HepG2 (cell line): ENCODE measurements around the gene UGGT1. TPM values are rescaled to one million over a fixed set of nuclear protein-coding genes. Genes with fewer than 3 reads are reported as not detected.

Experiments used
- ETV6 ChIP-seq: sonication (generic); formaldehyde crosslinking; conservative IDR thresholded peaks from 2 replicates; pipeline ENCODE4 v1.4.0; 2020; ENCODE audit warnings: missing genetic modification reagents
- LCORL ChIP-seq, 2 experiments: fragments of 450-650 bp in 1 of 2; sonication (generic) in 1 of 2; formaldehyde crosslinking in 1 of 2; IDR thresholded peaks; 2 replicates each; pipeline versions ENCODE4 v1.5.0 to v1.6.1; 2017 to 2020; ENCODE audit warnings: antibody characterized with exemption in 1 of 2, missing genetic modification reagents in 1 of 2
- MED8 ChIP-seq: sonication (generic); formaldehyde crosslinking; IDR thresholded peaks from 2 replicates; pipeline ENCODE4 v1.8.1; 2023; ENCODE audit warnings: mild to moderate bottlenecking, missing genetic modification reagents; ENCODE audit not compliant: insufficient replicate concordance
- PHF21A ChIP-seq: sonication (generic); formaldehyde crosslinking; IDR thresholded peaks from 2 replicates; pipeline ENCODE4 v1.5.0; 2020; ENCODE audit warnings: mild to moderate bottlenecking, missing genetic modification reagents
- RBFOX2 ChIP-seq: fragments of 200-400 bp; formaldehyde crosslinking; IDR thresholded peaks from 2 replicates; pipeline ENCODE4 v1.6.1; 2017; ENCODE audit warnings: low read depth, mild to moderate bottlenecking, low read length
- REL ChIP-seq: sonication (generic); formaldehyde crosslinking; conservative IDR thresholded peaks from 2 replicates; pipeline ENCODE4 v1.8.0; 2022; ENCODE audit warnings: mild to moderate bottlenecking, missing genetic modification reagents, moderate library complexity
- RERE ChIP-seq: IDR thresholded peaks from 2 replicates; pipeline ENCODE4 v1.6.1; 2016; ENCODE audit warnings: low read depth, missing genetic modification reagents, missing compliant biosample characterization
- SIX1 ChIP-seq: sonication (generic); formaldehyde crosslinking; IDR thresholded peaks from 2 replicates; pipeline ENCODE4 v1.4.0; 2020; ENCODE audit warnings: missing genetic modification reagents, borderline replicate concordance
- SP1 ChIP-seq, 2 experiments: fragments of 450-650 bp in 1 of 2; sonication (generic) in 1 of 2; formaldehyde crosslinking in 1 of 2; IDR thresholded peaks; 2 replicates each; pipeline versions ENCODE4 v1.4.0 to v1.6.1; 2016 to 2020; ENCODE audit warnings: missing genetic modification reagents in 1 of 2
- TBL1XR1 ChIP-seq: fragments of 150-350 bp; IDR thresholded peaks from 2 replicates; pipeline ENCODE4 v1.6.1; 2014; ENCODE audit warnings: borderline replicate concordance, low read length; ENCODE audit not compliant: partially characterized antibody
- THAP8 ChIP-seq: sonication (generic); formaldehyde crosslinking; IDR thresholded peaks from 2 replicates; pipeline ENCODE4 v1.5.1; 2020; ENCODE audit warnings: missing genetic modification reagents, mild to moderate bottlenecking, borderline replicate concordance
- ZNF138 ChIP-seq: sonication (generic); formaldehyde crosslinking; IDR thresholded peaks from 2 replicates; pipeline ENCODE4 v1.5.0; 2020; ENCODE audit warnings: mild to moderate bottlenecking, low read depth, missing genetic modification reagents
- ZNF317 ChIP-seq: sonication (generic); formaldehyde crosslinking; IDR thresholded peaks from 2 replicates; pipeline ENCODE4 v1.5.0; 2020; ENCODE audit warnings: mild to moderate bottlenecking, missing genetic modification reagents
- ZNF382 ChIP-seq: sonication (generic); formaldehyde crosslinking; IDR thresholded peaks from 2 replicates; pipeline ENCODE4 v1.5.0; 2020; ENCODE audit warnings: missing genetic modification reagents, mild to moderate bottlenecking, borderline replicate concordance
- ZNF577 ChIP-seq: sonication (generic); formaldehyde crosslinking; IDR thresholded peaks from 2 replicates; pipeline ENCODE4 v1.4.0; 2020; ENCODE audit warnings: mild to moderate bottlenecking, low read depth, missing genetic modification reagents, borderline replicate concordance
- ZNF598 ChIP-seq: sonication (generic); formaldehyde crosslinking; IDR thresholded peaks from 2 replicates; pipeline ENCODE4 v1.5.1; 2020; ENCODE audit warnings: mild to moderate bottlenecking, missing genetic modification reagents, borderline replicate concordance
- ZNF737 ChIP-seq: sonication (generic); formaldehyde crosslinking; IDR thresholded peaks from 2 replicates; pipeline ENCODE4 v1.5.0; 2020; ENCODE audit warnings: missing genetic modification reagents, mild to moderate bottlenecking, borderline replicate concordance
- ZNF770 ChIP-seq: sonication (generic); formaldehyde crosslinking; IDR thresholded peaks from 2 replicates; pipeline ENCODE4 v1.5.0; 2020; ENCODE audit warnings: mild to moderate bottlenecking, missing genetic modification reagents
- ZNF878 ChIP-seq: sonication (generic); formaldehyde crosslinking; IDR thresholded peaks from 2 replicates; pipeline ENCODE4 v1.8.1; 2023; ENCODE audit warnings: mild to moderate bottlenecking, missing genetic modification reagents, moderate library complexity
- ZNF891 ChIP-seq: sonication (generic); formaldehyde crosslinking; IDR thresholded peaks from 2 replicates; pipeline ENCODE4 v1.5.0; 2020; ENCODE audit warnings: mild to moderate bottlenecking, missing genetic modification reagents
- polyA plus RNA-seq, 8 experiments: library from polyadenylated mRNA; depleted of rRNA in 3 of 8; stranded (reverse) in 7 of 8; unstranded in 1 of 8; fragments of >200 nt; fragmentation: Illumina TruSeq in 4 of 8; extraction: Trizol in 4 of 8; gene quantifications; 2 replicates each; pipeline versions ENCODE4 v1.2.1 to v1.2.3, GENCODE V29; 2011 to 2016; ENCODE audit warnings: low read depth in 4 of 8, missing spikeins in 1 of 8, mixed read lengths in 1 of 8; ENCODE audit not compliant: insufficient read depth in 1 of 8
- total RNA-seq, 5 experiments: library from RNA; depleted of rRNA; stranded (reverse); fragments of >200 nt; fragmentation: Illumina TruSeq; extraction: Trizol; gene quantifications; 2 replicates each; pipeline ENCODE4 v1.2.3, GENCODE V29; 2016; ENCODE audit warnings: low read depth in 1 of 5

The UGGT1 gene
- total and polyA plus RNA-seq, 2 of the 13 experiments (the other 11 are each of a cell fraction or from before 2014, with no cell fraction given) = 35.8 to 83.2 TPM

- peak; percentile 21; the same call in 1 of the 2 replicates for TF ChIP-seq SIX1 (CRISPR knock-in tag)
- no peak for TF ChIP-seq RERE (CRISPR knock-in tag)
- TF ChIP-seq TBL1XR1 = peak; percentile 58
- TF ChIP-seq ZNF598 = peak; percentile 99
- TF ChIP-seq ZNF382 (CRISPR knock-in tag) = no peak
- TF ChIP-seq LCORL (IDR thresholded peaks at IDR 0.05) = no peak
- peak; percentile 78 for TF ChIP-seq LCORL (CRISPR knock-in tag; IDR thresholded peaks at IDR 0.05)
- TF ChIP-seq ZNF891 = peak; percentile 98; the same call in 1 of the 2 replicates
- TF ChIP-seq ZNF317 (CRISPR knock-in tag) = peak; percentile 94
- TF ChIP-seq REL (CRISPR knock-in tag) = peak; percentile 80; the same call in 1 of the 2 replicates
- peak; percentile 88; the same call in 1 of the 2 replicates for TF ChIP-seq PHF21A
- TF ChIP-seq ZNF737 (CRISPR knock-in tag) = peak; percentile 87
- TF ChIP-seq MED8 (CRISPR knock-in tag) = peak; percentile 88
- TF ChIP-seq ZNF878 (CRISPR knock-in tag) = peak; percentile 98
- TF ChIP-seq ZNF770 = peak; percentile 90; the same call in 1 of the 2 replicates
- peak; percentile 70 for TF ChIP-seq ETV6
- no peak for TF ChIP-seq ZNF577 (CRISPR knock-in tag)
- TF ChIP-seq SP1 (IDR thresholded peaks at IDR 0.05) = no peak
- TF ChIP-seq SP1 (CRISPR knock-in tag; IDR thresholded peaks at IDR 0.05) = peak; percentile 43; the same call in 1 of the 2 replicates
- TF ChIP-seq THAP8 = peak; percentile 93; the same call in 1 of the 2 replicates
- no peak; the same call in 1 of the 2 replicates for TF ChIP-seq ZNF138 (CRISPR knock-in tag)
- peak; percentile 99 for TF ChIP-seq RBFOX2
Observed at GRCh38 chr2:128090945-128091725, at the start of gene UGGT1 (continued).
